Astrocyte of the cerebellum (primary cell): Measurements from ENCODE around the gene PSMA4.
"Not testable (repeated sequence)": the region's sequence is repeated elsewhere in the genome, so short reads cannot be mapped to it uniquely, and the experiment has no call there.

ENCODE experiments used
- DNase-seq: peaks from one replicate; pipeline ENCODE4 v3.0.0-alpha.2; 2011; ENCODE audit warnings: low read depth
- H3K4me3 ChIP-seq: 2 replicates; pipeline ENCODE4 v1.5.1; 2011; ENCODE audit warnings: mild to moderate bottlenecking, low read depth, low read length, moderate library complexity
- CTCF ChIP-seq: IDR thresholded peaks from 2 replicates; pipeline ENCODE4 v1.5.1; 2012; ENCODE audit warnings: low read length, low read depth, moderate library complexity, mild to moderate bottlenecking; ENCODE audit errors: missing control alignments
- in situ Hi-C: cut with HindIII; loops from 2 replicates; pipeline ENCODE4 v1.10.0; 2017; ENCODE audit warnings: low sequenced_read_pairs

Gene PSMA4

GRCh38 chr15:78537266-78537905, 2.9 kb upstream of the PSMA4 start:
- TF ChIP-seq CTCF, result no peak
- no peak for DNase-seq
- no peak overlapping the region for H3K4me3 ChIP-seq
- in situ Hi-C loops, result no loop called here

- TF ChIP-seq CTCF, result no peak
- no peak for DNase-seq
- in situ Hi-C loops, result no loop called here
- no peak overlapping the region for H3K4me3 ChIP-seq
Observed at GRCh38 chr15:78538358-78538757, 1.9 kb upstream of the PSMA4 start.

- DNase-seq, in situ Hi-C loops: not testable (repeated sequence)
- peak overlapping the region; percentile 94 for H3K4me3 ChIP-seq
Observed at GRCh38 chr15:78539464-78540140, 642 bp upstream of the PSMA4 start.

GRCh38 chr15:78540871-78541743, 863 bp downstream of the PSMA4 start:
- in situ Hi-C loops, result no loop called here
- DNase-seq, result no peak
- H3K4me3 ChIP-seq, result peak overlapping the region; percentile 94
- no peak for TF ChIP-seq CTCF

GRCh38 chr15:78541744-78542034, 1.4 kb downstream of the PSMA4 start:
- no peak for DNase-seq
- TF ChIP-seq CTCF, result no peak
- in situ Hi-C loops, result no loop called here
- peak overlapping the region; percentile 94 for H3K4me3 ChIP-seq

- in situ Hi-C loops, result no loop called here
- no peak overlapping the region for H3K4me3 ChIP-seq
- TF ChIP-seq CTCF, result no peak
- no peak for DNase-seq
Observed at GRCh38 chr15:78542647-78543046, 2.4 kb downstream of the PSMA4 start.

- in situ Hi-C loops, result no loop called here
- no peak for DNase-seq
- TF ChIP-seq CTCF, result no peak
- H3K4me3 ChIP-seq, result no peak overlapping the region
Observed at GRCh38 chr15:78550194-78550593, 9.9 kb downstream of the PSMA4 start.
